HG02759 (cell line): Measurements from ENCODE around the gene CORO2A.

Source experiments
- ATAC-seq: cut with Tn5 transposase; IDR thresholded peaks from one replicate; pipeline ENCODE4 v1.9.1; 2021; ENCODE audit warnings: mild to moderate bottlenecking, moderate library complexity; ENCODE audit not compliant: unreplicated experiment

CORO2A gene

DNA sequence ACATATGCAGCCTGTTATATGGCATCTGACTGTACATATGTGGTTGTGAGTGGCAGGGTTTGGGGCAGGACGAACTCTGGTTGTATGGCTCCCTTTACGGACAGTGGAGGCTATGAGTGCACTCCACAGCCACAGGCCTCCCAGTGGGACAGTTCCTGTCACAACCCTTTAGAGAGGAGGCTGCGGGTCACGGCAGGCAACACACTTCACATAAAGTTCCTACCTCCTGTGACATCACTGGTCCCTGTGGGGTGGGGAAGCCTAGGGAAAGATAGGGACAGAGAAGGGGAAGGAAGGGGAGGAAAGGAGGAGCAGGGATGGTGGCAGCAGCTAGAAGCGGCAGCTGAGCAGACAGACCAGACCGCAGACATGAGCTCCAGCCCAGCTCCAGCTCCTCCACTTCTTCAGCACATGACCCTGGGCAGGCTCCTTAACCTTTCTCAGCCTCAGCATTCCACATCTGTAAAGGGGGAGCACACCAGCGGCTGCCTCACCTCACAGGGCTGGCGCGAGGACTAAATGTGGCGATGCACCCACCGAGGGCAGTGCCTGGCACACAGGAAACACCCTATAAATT is 27.4 kb upstream of the CORO2A start:
- no peak for ATAC-seq

- no peak for ATAC-seq
Observed at GRCh38 chr9:98219364-98219716, 26.9 kb upstream of the CORO2A start.

GRCh38 chr9:98218562-98219363 is 26.3 kb upstream of the CORO2A start:
- ATAC-seq: no peak

- ATAC-seq: no peak
Observed at GRCh38 chr9:98217255-98217654, 24.8 kb upstream of the CORO2A start.

DNA sequence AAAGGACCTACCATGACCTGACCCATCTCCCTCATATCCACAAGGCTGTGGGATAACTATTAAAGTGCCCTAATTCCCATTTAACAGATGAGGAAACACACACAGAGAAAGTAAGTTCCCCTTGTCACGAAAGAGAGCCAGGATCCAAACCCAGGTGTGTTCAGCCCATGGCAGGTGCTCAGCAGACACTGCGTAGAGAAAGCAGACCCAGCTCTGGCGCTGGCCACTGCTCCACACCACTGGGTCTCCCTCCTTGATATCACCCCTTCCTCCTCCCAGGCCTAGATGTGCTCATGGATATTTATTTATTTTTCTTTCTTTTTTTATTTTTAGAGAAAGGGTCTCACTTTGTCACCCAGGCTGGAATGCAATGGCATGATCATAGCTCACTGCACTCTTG is 24.0 kb upstream of the CORO2A start:
- no peak for ATAC-seq

GRCh38 chr9:98215821-98216220 is 23.4 kb upstream of the CORO2A start:
- ATAC-seq: no peak

GRCh38 chr9:98215271-98215670 is 22.8 kb upstream of the CORO2A start:
- no peak for ATAC-seq

DNA sequence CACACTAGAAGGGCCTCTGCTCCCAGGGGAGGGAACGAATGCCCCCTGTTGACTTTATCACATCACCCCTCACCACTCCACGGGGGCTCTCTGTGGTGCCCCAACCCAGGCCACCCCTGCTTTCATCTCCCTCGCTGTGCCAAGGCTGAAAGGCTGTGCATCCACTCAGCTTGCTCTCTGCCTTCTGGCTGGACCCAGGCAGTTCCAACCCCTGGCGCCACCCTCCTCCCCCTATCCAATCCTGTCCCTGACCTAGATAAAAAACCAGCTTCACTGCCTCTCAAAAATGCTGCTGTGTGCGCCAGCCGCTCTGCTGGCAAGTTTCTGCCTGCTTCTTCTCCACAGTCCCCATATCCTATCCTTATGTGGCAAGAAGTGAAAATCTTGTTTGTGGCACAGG is 22.4 kb upstream of the CORO2A start:
- no peak for ATAC-seq

- ATAC-seq: no peak
Observed at GRCh38 chr9:98211260-98211659, 18.8 kb upstream of the CORO2A start.

- no peak for ATAC-seq
Observed at GRCh38 chr9:98210435-98210834, 18.0 kb upstream of the CORO2A start.

- ATAC-seq: no peak
Observed at GRCh38 chr9:98209530-98209929, 17.1 kb upstream of the CORO2A start.

GRCh38 chr9:98208635-98209034 is 16.2 kb upstream of the CORO2A start:
- no peak for ATAC-seq

GRCh38 chr9:98207606-98208005 is 15.2 kb upstream of the CORO2A start:
- ATAC-seq: no peak

GRCh38 chr9:98206754-98207153 is 14.3 kb upstream of the CORO2A start:
- ATAC-seq: no peak

- no peak for ATAC-seq
Observed at GRCh38 chr9:98204692-98205091, 12.3 kb upstream of the CORO2A start.

DNA sequence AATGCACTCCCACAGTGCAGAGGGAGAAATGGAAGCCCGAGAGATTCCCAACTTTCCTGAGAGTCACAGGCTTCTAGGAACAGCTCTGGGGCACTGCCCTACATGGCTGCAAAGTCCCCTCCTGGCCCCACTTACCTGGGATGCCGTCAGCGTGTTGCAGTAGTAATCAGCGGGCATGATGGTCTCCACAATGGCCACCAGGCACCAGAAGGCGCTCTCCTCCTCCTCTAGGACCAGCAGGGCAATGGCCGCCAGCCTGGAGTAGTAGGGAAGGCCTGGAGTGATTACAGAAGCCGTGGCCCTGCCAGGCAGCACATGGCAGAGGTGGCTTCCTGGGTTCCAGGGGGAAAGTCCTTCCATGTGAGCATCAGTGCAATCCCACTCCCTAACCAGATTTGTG is 10.7 kb upstream of the CORO2A start:
- ATAC-seq: no peak

DNA sequence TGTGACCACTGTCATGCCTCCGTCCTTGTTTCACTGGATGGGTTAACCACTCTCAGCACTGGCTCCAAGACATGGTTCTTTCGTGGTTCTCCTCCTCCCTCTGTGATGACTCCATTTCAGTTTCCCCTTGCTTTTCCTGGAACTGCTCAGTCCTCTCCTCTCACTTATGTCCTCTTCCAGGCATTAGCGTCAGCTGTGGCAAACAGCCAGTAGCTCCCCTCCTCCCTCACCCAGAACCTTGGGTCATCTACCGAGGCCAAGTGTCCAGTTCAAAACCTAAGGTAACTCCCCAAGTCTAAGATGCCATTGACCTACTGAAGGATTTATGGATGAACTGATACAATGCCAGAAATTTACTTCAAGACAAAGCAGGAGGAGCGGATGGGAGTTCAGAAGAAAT is 9.8 kb upstream of the CORO2A start:
- ATAC-seq: no peak

- no peak for ATAC-seq
Observed at GRCh38 chr9:98201749-98202148, 9.3 kb upstream of the CORO2A start.

GRCh38 chr9:98201102-98201501 is 8.7 kb upstream of the CORO2A start:
- ATAC-seq: peak; percentile 48

DNA sequence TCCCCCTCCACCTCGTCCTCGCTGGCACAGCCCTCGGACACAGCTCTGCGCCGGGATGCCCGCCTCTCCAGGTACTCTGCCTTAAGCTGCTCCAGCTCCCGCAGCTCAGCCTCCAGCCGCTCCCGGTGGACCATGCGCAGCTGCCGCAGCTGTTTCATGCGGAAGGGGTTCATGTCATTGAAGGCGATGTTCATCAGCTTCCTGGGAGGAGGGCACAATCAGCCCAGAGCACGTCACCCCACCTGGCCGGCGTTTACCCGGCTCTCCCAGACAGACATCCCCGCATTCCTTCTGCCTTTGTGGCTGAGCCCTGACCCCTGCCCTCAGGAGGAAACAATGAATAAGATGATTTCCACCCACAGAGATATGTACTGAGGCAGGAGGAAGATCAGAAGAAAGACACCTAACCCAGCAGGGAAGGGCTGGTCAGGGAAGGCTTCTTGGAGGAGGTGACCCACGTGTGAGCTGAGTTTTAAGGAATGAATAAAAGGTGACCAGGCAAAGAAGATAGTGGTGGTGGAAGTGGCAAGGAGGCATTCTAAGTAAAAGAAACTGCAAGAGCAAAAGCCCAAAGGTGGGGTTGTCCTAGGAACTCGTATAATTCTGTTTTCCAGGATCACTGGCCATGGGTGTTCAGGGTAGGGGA is 7.1 kb upstream of the CORO2A start:
- ATAC-seq: no peak

DNA sequence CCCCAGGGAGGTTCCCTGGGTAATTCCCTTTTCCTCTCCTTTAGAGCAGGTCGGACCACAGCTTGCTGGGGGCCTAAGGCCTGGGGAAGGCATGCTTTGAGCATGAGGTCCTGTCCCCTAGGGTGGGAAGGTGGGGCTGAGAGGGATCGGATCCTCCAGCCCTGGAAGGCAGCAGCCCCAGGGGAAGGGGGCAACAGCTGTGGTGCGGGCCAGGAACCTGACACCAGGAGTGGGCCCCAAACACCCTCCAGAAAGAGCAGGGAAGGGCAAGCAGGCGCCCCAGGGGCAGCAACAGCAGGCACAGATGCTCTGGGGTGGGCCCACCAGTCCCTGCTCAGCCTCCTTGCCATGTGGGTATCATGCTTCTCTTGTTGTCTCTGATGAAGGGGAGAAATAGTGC is 3.2 kb upstream of the CORO2A start:
- ATAC-seq: no peak

DNA sequence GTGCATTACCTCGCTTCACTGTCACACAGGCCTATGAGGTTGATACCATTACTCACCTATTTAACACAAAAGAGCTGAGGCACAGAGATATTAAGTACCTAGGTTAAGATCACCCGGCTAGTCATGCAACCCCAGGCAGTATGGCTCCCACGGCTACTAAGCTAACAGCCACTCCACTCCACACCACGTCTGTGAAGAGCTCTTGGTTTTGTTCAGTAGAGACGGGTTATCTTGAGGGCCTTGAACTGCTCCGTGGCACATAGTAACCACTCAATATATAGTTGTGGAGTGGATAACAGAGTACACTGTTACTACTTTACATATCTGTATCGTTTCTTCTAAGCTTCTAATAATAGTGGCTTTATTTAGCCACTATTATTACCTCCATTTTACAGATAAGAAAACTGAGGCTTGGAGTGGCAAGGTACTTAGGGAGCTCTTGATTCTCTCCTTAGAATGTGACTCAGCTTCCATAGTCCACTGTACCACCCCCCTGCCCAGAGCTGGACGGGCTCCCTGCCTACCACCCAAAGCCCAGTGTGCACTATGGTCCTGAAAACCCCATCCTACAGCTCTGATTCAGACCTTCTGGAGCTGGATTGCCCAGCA is 1.0 kb upstream of the CORO2A start:
- ATAC-seq: no peak
